Activated CD8-positive, alpha-beta memory T cell treated with anti-CD3 and anti-CD28 coated beads for 36 hours (primary cell): ENCODE measurements around the gene SMYD3. TPM values are rescaled to one million over a fixed set of nuclear protein-coding genes. Genes with fewer than 3 reads are reported as not detected.

Source experiments
- CTCF ChIA-PET: fragments of 350-600 bp; sonication (Branson Sonifier 250); formaldehyde crosslinking; loops from one replicate; lab custom pipeline; 2021; ENCODE audit warnings: antibody characterized with exemption; lab: Charles Lee
- POLR2A ChIA-PET: fragments of 350-600 bp; sonication (Branson Sonifier 250); formaldehyde crosslinking; loops from one replicate; lab custom pipeline; 2021; ENCODE audit warnings: antibody characterized with exemption; lab: Charles Lee
- total RNA-seq, 2 experiments: library from RNA; stranded (reverse); gene quantifications; one replicate each; pipeline ENCODE4 v1.2.3, GENCODE V29; 2021

The SMYD3 gene
- total RNA-seq, 2 experiments from 2014 or later, result 17.6 to 20.5 TPM

DNA sequence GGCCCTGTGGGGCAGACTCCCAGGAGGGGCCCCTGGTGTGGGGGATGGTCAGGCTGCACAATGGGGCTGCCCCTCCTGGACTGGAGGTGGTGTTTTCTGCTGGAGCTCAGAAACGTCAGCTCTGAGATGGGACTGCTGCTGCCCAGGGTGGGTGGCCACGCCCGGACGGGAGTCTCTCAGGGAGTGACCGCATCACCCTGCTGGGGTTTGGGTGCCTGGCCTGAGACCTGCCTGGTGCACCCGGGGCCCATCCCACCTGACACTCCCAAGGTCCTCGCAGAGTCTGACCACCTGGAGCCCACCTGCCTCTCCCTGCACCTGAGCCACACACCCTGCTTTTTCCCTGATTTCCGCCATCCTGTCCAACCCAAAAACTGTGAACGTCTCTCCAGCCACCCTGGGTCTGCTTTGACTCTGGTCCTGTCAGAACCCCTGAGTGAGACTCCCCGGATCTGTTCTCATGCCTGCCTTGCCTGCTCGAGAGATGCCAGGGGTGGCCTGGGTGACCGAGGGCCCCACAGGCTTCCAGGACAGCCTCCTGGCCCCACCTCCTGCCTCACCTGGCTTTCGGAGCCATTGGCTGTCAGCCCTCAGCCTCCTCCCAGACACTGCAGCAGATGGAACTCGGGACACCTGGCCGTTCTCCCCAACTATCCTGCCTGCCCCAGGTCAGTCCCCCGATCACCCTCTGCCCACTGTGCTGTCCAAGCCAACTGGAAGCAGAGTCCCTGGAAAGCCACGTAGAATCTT lies 11.6 kb upstream of the SMYD3 start:
- CTCF ChIA-PET, result no interaction called here
- POLR2A ChIA-PET, result no interaction called here

DNA sequence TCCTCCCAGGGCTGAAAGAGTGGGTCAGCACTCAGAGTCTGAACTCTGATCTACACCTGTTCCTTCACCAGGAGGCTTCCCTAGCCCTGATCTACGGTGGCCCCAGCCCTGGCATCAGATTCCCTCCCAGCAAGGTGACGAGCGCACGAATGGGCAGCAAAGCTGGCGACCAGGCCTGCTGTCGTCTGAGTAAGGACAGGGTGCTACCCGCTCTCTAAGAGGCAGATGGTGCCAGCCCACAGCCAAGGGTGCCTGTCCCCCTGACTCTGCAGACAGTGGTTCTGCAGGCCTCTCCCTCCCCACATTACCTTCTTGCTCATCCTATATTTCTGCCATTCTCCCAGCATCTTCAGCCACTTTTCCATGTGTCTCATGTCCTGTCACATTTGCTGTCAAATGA lies 10.3 kb upstream of the SMYD3 start:
- ChIA-PET CTCF (no interaction called here), POLR2A (no interaction called here)

DNA sequence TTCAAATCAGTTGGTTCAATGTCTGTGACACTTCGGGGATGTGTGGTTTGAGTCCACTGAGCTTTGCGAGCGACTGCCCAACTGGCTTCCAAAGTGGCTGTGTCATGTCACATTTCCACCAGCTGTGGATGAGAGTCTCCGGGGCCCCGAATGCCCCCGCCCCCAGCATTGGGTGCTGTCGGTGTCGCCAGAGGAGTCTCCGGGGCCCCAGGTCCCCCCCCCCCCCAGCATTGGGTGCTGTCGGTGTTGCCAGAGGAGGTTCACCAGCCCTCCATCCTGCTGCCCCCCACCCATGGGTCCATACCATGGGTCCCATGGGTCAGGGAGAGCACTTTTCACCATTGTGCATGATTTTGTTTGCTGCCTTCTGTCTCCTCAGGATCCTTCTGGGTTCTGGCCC lies 9.0 kb upstream of the SMYD3 start:
- ChIA-PET CTCF (no interaction called here), POLR2A (no interaction called here)

DNA sequence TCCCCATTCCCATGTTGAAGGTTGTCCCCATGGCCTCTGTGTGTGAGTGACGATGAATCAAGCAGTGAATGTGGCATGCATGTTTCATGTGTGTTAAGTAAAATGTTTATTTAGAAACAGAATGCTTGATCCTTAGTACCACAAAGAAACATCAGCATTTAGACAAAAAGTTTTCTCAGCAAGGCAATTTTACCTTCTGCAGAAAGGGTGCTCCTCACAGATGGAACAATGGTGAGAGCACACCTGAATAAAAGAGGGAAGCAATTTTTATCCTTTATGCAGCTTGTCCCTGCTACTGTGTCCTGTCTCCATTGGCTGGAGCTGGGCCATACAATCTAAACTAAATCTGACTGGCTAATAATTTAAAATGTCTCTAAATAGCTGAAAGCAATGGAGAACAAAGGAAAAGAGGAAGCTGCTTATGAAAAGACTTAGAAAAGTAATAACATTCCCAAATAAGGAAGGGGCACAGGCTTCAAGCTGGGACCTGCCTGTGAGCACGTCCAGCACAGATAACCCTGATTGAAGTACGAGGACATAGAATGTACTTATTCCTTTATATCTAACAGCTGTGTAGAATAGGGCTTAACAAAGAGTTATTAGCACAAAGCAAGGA lies 8.4 kb upstream of the SMYD3 start:
- ChIA-PET POLR2A (no interaction called here), CTCF (no interaction called here)

DNA sequence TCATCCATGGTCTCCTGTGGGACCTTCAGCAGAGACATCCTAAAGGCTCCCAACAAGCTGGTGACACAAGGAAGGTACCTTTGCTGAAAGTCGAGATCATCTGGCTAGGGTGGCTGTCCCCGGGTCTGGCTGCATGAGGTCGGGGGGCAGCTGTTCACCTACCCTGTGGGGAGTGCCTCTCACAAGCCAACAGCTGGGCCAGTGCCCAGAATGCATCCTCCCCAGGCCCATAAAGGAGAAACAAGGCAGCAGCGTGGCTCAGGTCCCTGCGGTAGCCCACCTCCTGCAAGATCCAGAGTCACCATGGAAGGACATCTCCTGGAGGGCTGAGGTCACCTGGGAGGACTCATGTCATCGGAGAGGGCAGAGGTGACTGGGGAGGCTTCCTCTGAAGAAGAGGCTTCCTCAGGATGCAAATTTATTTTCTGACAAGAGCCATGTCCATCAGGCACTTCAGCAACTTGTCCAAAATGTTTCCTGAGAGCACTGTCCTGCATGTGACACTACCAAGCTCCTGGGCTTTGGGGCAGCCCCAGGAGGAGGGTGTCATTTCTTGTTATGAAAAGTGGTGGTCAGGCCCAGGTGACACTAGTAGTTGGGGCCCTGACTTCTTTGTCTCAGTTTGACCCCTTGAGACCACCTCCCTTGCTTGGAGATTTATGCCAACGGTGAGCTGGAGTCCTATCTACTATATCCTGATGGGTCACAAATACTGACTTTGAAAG lies 6.7 kb upstream of the SMYD3 start:
- CTCF ChIA-PET, result no interaction called here
- POLR2A ChIA-PET, result no interaction called here

DNA sequence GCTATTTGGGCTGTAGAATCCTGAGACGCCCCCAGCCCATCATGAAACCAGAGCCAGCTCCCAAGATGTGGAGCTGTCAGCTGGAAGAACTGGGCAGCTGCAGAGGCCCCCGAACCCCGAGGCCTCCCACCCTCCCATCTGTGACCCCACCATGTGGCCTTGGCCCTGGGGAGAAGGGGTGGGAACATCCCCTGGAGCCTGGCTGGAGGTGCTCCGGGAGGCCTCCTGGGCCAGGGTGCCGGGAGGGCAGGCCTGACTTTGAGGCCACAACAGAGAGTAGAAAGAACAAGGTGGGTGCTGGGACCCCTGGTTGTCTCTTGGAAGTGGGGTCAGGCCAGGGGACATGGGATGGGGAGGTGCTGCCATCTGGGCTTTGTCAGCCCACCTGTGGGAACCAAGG lies 6.0 kb upstream of the SMYD3 start:
- ChIA-PET POLR2A (no interaction called here), CTCF (no interaction called here)

DNA sequence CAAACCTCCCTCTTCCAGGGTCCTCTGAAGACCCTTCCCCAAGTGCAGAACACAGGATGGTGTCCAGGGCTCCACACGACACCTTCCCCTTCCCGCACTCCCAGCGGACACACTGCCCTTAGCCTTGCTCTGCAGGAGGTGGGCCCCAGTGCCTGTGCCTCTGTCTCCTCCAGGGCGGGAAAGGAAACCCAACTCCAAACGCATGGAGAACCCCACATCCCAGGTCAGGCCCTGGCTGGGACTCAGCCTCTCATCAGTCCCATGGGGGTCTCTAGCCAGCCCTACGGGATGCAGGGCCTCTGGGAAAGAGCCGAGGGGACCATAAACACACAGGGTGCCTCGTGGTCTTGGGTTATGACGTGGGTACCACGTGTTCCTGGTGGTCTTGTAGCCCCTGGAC lies 5.6 kb upstream of the SMYD3 start:
- ChIA-PET CTCF (no interaction called here), POLR2A (no interaction called here)

DNA sequence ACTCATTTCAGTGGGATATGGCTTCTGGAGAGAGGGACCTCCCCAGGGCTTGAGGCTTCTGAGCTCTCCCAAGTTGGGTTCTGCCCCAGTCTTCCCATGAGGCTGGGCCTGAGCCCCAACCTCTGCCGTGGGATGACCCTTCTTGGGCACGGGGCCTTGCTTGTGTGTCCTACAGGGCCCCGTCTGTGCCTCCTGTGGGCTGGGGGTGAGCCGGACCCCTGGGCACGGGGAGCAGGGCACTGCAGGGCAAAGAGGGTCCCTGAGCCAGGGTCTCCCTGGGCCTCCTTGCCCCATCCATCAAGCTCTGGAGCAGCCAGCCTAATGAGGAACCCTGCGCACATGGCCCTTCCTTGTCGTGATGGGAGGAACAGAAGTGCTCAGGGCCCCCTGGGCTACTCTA lies 5.2 kb upstream of the SMYD3 start:
- CTCF ChIA-PET, result no interaction called here
- POLR2A ChIA-PET, result no interaction called here

DNA sequence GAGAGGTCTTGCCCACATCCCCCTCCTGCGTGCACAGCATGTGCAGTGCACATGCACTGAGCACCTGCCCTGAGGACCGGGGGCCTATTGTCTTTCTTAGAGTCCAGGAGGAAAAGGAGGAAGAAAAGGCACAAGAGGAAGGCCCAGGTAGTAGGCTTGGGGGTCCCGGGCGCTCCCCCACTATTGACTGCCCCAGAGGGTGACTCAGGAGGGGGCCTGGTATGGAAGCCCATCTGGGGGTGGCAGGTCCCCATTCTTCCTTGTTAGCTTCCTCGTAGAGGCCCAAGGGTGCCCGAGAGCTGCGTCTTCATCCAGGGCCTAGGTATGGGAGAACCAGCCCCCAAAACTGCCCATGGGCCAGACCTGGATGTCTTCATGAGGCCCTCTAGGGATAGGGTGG lies 4.1 kb upstream of the SMYD3 start:
- CTCF ChIA-PET, result no interaction called here
- POLR2A ChIA-PET, result no interaction called here

DNA sequence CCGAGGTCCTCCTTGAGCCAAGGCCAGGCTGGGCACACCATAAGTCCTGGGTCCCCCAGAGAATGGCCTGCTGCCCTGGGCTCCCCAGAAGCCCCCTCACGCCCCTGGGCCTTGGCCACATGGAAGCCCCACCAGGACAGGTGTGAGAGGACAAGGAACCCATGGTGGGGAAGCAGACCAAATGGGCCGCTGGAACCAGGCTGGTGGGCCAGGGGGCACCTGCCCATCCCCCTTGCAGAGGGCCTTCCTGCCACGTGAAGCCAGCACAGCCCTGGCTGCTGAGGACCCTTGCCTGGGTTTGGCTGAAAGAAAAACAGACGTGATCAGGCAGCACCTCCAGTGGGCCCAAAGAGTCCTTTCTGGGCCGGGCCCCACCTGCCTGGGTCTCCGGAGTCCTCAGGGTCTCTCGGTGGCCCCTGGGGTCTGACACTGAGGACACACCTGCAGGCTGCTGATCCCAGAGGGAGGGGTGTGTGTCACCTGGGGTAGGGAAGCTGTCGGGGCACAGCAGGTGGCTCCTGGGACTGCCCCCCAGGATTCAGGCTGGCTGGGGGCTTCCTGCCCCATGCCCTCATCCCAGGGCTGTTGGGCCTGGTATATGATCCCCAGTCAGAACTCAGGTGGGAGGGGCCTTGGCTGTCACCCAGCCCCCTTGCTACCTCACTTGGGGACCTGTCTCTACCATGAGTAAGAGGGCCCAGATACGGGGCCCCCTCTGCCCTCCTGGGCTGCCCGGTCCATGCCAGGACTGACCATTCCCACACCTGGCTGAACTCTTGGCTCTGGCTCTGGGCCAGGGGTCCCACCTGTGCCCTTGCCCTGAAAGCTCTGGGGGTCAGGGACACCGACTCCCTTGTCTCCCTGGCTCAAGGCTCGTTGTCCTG lies 3.3 kb upstream of the SMYD3 start:
- CTCF ChIA-PET, result no interaction called here
- POLR2A ChIA-PET, result no interaction called here

DNA sequence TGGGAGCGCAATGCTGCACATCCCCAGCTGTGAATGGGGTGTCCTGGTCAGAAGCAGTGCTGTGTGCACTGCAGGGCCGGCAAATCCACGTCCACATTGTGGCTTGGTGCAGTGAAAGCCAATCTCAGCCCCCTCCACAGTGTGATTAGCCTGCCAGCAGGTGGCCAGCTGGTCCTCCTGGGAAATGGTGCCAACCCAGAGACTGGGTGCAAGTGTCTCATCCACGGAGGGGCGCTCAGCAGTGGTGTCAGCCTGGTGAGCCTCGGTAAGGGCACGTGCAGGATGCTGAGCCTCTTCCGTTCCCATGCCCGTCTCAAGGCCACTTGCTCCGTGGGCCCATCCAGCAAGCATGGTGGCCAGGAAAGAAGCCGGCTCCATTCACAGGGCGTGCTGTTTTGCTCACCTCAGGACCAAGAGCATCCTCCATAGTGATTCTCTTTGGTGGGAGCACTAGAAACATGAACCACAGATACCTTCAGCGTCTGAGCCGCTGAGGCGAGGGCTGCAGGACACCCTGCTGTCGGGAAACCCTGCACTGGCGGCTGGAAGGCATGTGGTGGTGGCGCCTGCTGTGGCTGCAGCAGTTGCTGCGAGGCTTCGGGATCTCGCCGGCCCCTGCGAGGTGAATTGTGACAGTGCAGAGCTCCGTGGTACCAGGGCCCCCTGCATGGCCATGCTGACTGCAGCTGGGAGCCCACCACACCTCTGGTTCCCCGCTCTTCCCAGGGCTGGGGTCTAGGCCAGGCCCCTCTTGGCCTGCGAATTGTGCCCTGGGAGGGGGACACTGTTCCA lies 2.0 kb upstream of the SMYD3 start:
- POLR2A ChIA-PET, result no interaction called here
- CTCF ChIA-PET, result no interaction called here

DNA sequence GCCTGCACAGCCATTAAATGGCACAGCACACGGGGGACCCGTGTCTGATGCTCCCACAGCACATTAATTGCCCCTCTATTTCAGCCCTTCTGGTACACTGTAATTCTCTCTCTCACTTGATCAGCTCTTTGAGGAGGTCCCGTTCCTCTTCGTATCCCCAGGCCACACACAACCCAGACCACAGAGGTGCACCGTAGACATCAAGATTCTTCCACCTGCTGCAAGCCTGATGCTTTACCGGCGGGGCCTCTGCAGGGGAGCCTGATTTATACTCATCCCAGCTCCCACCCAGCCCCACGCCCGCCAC lies 759 bp downstream of the SMYD3 start:
- POLR2A ChIA-PET, result interaction anchor here (0.8 to 1.3 kb wide), 3 partner anchors 60 to 425 kb away, joined by 3 to 4 read pairs (median 3); partner anchors contain the start of genes CNST and TFB2M
- CTCF ChIA-PET, result interaction anchor here (1.2 kb wide), 1 partner anchor 9 kb away, joined by 3 read pairs; no protein-coding TSS in a partner anchor

DNA sequence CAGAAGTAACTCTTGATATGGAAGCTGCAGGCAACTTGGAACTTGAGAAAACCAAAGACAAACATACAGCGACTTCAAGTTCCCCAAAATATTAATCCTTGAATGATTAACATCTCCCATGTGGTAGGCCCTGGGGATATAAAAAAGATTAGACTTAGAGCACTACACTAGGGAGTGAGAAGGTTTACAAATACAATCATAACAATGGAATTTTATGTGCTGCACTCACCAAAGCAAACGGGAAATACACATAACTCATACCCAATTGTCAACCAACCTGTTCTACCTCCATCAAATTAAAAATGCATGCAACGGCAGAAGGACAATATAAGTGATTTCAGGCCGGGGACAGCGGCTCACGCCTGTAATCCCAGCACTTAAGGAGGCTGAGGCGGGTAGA lies 3.7 kb downstream of the SMYD3 start:
- ChIA-PET POLR2A (no interaction called here), CTCF (no interaction called here)

DNA sequence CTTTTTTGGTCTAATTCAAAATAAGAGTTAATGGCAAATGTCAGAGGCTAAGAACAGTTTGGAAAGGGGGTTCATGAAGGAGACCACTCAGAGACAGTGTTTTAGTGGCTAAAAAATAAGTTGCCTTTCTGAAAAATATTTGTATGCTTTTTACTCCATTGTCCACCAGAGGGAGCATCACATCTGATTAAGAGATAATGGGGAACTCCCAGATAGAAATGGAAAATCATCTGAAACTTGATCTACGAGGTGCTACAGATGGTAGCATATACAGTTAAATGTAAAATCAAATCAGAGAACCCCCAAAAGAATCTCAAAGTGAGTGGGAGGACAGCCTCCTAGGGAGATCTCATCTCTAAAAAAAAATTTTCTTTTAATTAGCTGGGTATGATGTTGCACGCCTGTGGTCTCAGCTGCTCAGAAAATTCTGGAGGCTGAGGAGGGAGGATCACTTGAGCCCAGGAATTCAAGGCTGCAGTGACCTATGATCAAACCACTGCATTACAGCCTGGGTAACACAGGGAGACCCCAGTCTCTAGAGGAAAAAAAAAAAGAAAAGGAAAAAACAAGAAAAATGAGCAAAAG lies 9.7 kb downstream of the SMYD3 start:
- POLR2A ChIA-PET, result no interaction called here
- CTCF ChIA-PET, result interaction anchor here (0.6 to 1.6 kb wide), 2 partner anchors 8 to 201 kb away, joined by 3 read pairs; no protein-coding TSS in a partner anchor

DNA sequence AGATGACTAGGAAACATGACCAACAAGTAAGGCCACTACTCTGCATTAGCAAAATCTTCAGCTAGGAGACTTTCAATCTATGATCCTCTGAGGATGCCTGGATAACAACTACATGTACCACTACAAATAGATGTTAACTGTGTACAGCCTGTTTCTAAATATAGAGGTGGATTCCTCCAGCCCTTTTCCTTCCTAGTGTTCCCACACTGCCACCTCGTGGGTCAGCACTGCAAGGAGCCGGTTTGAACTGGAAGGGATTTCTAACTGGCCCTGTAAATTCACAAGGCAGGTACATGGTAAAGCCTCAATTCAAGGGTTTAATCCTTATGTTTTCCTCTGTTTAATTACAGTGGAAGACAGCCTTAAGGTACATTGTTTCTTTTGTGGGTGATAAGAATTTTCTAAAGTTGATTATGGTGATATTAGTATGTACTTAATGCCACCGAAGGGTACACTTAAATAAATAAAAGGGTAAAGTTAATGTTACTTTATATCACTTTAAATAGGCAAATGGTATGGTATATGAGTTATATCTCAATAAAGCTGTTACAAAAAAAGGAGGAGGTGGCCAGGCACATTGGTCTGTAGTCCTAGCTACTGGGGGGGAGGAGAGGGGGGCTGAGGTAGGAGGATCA lies 14.4 kb downstream of the SMYD3 start:
- ChIA-PET POLR2A (interaction anchor here (0.6 kb wide), 1 partner anchor 15 kb away, joined by 5 read pairs; no protein-coding TSS in a partner anchor), CTCF (no interaction called here)

DNA sequence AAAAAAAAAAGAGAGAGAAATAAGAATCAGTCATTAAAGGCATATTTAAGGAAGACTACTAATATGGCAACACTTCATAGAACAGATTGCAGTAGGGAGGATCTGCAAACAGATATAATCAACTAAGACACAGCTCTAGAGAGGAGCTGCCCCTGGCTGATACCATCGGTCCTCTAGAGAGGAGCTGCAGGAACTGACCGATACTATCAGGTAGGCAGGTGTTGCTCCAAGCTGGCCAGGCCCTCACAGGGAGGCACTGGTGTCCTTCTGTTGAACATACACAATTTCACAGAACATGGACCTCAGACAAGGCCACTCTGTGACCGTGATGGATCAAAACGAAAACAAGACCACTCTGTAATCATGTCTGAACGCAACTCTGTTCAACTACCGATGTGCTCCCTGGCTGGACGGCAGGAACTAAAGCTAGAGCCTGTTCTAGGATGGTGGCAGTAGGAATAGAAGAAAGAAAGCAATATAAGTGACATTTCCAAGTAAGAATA lies 15.5 kb downstream of the SMYD3 start:
- CTCF ChIA-PET, result interaction anchor here (0.6 to 0.7 kb wide), 2 partner anchors 469 to 1532 kb away, joined by 3 read pairs; no protein-coding TSS in a partner anchor

DNA sequence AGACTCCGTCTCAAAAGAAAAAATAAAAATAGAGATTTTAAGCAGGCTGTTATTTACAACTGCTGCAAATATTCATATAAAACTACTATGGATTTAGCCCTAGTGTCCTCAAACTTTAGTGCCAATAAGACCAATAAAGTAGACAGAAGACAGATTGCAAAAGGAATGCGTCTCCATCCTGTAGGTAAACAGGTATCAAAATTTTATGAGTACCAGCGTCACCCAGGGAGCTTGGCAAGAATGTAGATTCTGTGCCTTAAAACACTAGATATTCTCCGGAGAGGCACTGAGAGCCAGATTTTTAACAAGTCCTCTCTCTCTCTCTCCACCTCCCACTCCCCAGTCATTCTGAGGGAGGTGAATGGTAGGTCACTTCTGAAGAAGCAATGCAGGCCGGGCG lies 18.4 kb downstream of the SMYD3 start:
- ChIA-PET POLR2A (no interaction called here), CTCF (no interaction called here)

More for the DNA sequence above, 15.5 kb downstream of the SMYD3 start:
- POLR2A ChIA-PET, result no interaction called here

DNA sequence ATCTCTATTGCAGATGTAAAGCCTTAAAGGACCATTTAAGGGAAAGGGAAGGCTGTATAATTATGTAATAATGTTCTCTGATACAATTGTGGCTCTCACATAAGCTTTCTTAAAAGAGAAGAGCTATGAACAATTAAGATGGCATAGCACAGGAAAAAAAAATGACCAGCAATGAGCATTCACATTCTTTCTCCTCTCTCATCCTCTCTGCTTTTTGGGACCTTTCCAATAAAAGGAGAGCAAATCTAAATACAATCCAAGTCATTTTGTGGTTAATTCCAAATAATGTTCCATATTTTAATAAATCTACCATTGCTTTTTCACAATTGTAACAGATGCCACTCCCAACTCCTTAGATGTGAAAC lies 23.5 kb downstream of the SMYD3 start:
- ChIA-PET POLR2A (no interaction called here), CTCF (interaction anchor here (0.6 kb wide), 1 partner anchor 15 kb away, joined by 3 read pairs; no protein-coding TSS in a partner anchor)
